ENCODE measurements around the gene LYAR.

- no peak for TF ChIP-seq CTCF (conservative IDR thresholded peaks at IDR 0.05 in 1 of 2, IDR thresholded peaks at IDR 0.05 in 1 of 2; ENCODE audit: extremely low read depth in 1 of 2, insufficient read depth in 1 of 2, low read depth in 1 of 2, low read length in 2 of 2)
- no peak for TF ChIP-seq EZH2 (IDR thresholded peaks at IDR 0.05; ENCODE audit: borderline replicate concordance, low read length)
Observed at GRCh38 chr4:4321951-4322688, 32.2 kb upstream of the LYAR start.
